Fibroblast of lung (primary cell): Measurements from ENCODE around the gene DUSP23. TPM values are rescaled to one million over a fixed set of nuclear protein-coding genes. Genes with fewer than 3 reads are reported as not detected.

ENCODE experiments used
- DNase-seq, 2 donors: peaks; one replicate each; pipeline versions ENCODE4 v3.0.0 to v3.0.0-alpha.2; 2010; ENCODE audit warnings: low read depth in 2 of 2
- H2AFZ ChIP-seq: 2 replicates; pipeline ENCODE4 v1.5.1; 2012; ENCODE audit warnings: low read length, control low read depth, inconsistent platforms
- H3K27ac ChIP-seq: 2 replicates; pipeline ENCODE4 v1.5.1; 2011; ENCODE audit warnings: low read length, control low read depth; ENCODE audit not compliant: insufficient read depth
- H3K27me3 ChIP-seq: 2 replicates; pipeline ENCODE4 v1.5.1; 2011; ENCODE audit warnings: mild to moderate bottlenecking, low read length; ENCODE audit not compliant: control insufficient read depth, insufficient read depth
- H3K36me3 ChIP-seq: 2 replicates; pipeline ENCODE4 v1.5.1; 2011; ENCODE audit warnings: low read length; ENCODE audit not compliant: control insufficient read depth, insufficient read depth
- H3K4me1 ChIP-seq: 2 replicates; pipeline ENCODE4 v1.5.1; 2011; ENCODE audit warnings: low read length; ENCODE audit not compliant: control insufficient read depth, insufficient read depth; ENCODE audit errors: extremely low read depth
- H3K4me2 ChIP-seq: 2 replicates; pipeline ENCODE4 v1.5.1; 2011; ENCODE audit warnings: low read length, control low read depth; ENCODE audit not compliant: insufficient read depth; ENCODE audit errors: extremely low read depth
- H3K4me3 ChIP-seq, 4 experiments: fragments of 200-600 bp in 1 of 4; sonication (generic) in 1 of 4; replicated peaks in 1 of 4; 2 replicates each; pipeline ENCODE4 v1.5.1; 2011 to 2016; ENCODE audit warnings: low read length in 4 of 4, low read depth in 3 of 4, mild to moderate bottlenecking in 3 of 4, control low read depth in 2 of 4, inconsistent platforms in 1 of 4, mixed read lengths in 1 of 4; ENCODE audit not compliant: insufficient read depth in 1 of 4; ENCODE audit errors: control extremely low read depth in 1 of 4
- H3K79me2 ChIP-seq: 2 replicates; pipeline ENCODE4 v1.5.1; 2012; ENCODE audit warnings: mild to moderate bottlenecking, low read length, inconsistent platforms; ENCODE audit not compliant: control insufficient read depth, insufficient read depth
- H3K9ac ChIP-seq: 2 replicates; pipeline ENCODE4 v1.5.1; 2011; ENCODE audit warnings: mild to moderate bottlenecking, low read length, control low read depth; ENCODE audit not compliant: insufficient read depth
- H3K9me3 ChIP-seq: 2 replicates; pipeline ENCODE4 v1.5.1; 2012; ENCODE audit warnings: low read depth, low read length; ENCODE audit not compliant: control insufficient read depth, insufficient read depth
- H4K20me1 ChIP-seq: 2 replicates; pipeline ENCODE4 v1.5.1; 2011; ENCODE audit warnings: low read length; ENCODE audit not compliant: control insufficient read depth, insufficient read depth; ENCODE audit errors: extremely low read depth
- CTCF ChIP-seq, 2 donors: IDR thresholded peaks in 1 of 2; conservative IDR thresholded peaks in 1 of 2; 1 replicate in 1 of 2; 2 replicates in 1 of 2; pipeline ENCODE4 v1.5.1; 2011 to 2012; ENCODE audit warnings: low read length in 2 of 2, control low read depth in 1 of 2, inconsistent platforms in 1 of 2, low read depth in 1 of 2, mild to moderate bottlenecking in 1 of 2
- EZH2 ChIP-seq: IDR thresholded peaks from 2 replicates; pipeline ENCODE4 v1.5.1; 2012; ENCODE audit warnings: low read length, control low read depth, mild to moderate bottlenecking; ENCODE audit errors: missing control alignments
- polyA plus RNA-seq, 2 donors: library from polyadenylated mRNA; depleted of rRNA in 1 of 2; stranded (reverse) in 1 of 2; unstranded in 1 of 2; fragments of >200 nt; gene quantifications; 2 replicates each; pipeline ENCODE4 v1.2.1, GENCODE V29; 2011 to 2012; ENCODE audit warnings: missing spikeins in 1 of 2
- total RNA-seq: library from RNA; depleted of rRNA; stranded (reverse); fragments of >200 nt; gene quantifications from 2 replicates; pipeline ENCODE4 v1.2.1, GENCODE V29; 2014

DUSP23 gene
- total and polyA plus RNA-seq, 2 donors (not counting 1 experiment from before 2014, with no cell fraction given) = 4.7 to 11.6 TPM

- no peaks in the 10 kb centered on the region for H3K36me3 ChIP-seq
- no peak overlapping the region for H2AFZ ChIP-seq
- no peak for TF ChIP-seq EZH2
- peaks cover 2% of the 10 kb centered on the region for H3K4me1 ChIP-seq
- no peaks in the 10 kb centered on the region for H3K79me2 ChIP-seq
- no peaks in the 10 kb centered on the region for H3K27me3 ChIP-seq
- H4K20me1 ChIP-seq = no peaks in the 10 kb centered on the region
- DNase-seq = peak; percentile 79 to 86
- H3K4me3 ChIP-seq = no peak overlapping the region
- H3K9ac ChIP-seq = no peak overlapping the region
- H3K9me3 ChIP-seq = no peaks in the 10 kb centered on the region
- H3K4me2 ChIP-seq = peak overlapping the region; percentile 35
- no peak overlapping the region for H3K27ac ChIP-seq
These were observed 49.2 kb downstream of the DUSP23 start for GRCh38 chr1:159829822-159830465.

- Histone ChIP-seq H3K9ac (no peak overlapping the region), H3K79me2 (no peaks in the 10 kb centered on the region), H3K4me3 (no peak overlapping the region), H3K4me1 (peaks cover 2% of the 10 kb centered on the region), H3K36me3 (no peaks in the 10 kb centered on the region), H3K4me2 (no peak overlapping the region), H3K27me3 (no peaks in the 10 kb centered on the region), H4K20me1 (no peaks in the 10 kb centered on the region), H2AFZ (no peak overlapping the region), H3K9me3 (no peaks in the 10 kb centered on the region), H3K27ac (no peak overlapping the region)
- DNase-seq = no peak
- TF ChIP-seq EZH2 (no peak), CTCF (conservative IDR thresholded peaks at IDR 0.05 in 1 of 2, IDR thresholded peaks at IDR 0.05 in 1 of 2; ENCODE audit: low read depth in 1 of 2, low read length in 2 of 2) (no peak)
These were observed 50.0 kb downstream of the DUSP23 start for GRCh38 chr1:159830722-159831121.

DNA sequence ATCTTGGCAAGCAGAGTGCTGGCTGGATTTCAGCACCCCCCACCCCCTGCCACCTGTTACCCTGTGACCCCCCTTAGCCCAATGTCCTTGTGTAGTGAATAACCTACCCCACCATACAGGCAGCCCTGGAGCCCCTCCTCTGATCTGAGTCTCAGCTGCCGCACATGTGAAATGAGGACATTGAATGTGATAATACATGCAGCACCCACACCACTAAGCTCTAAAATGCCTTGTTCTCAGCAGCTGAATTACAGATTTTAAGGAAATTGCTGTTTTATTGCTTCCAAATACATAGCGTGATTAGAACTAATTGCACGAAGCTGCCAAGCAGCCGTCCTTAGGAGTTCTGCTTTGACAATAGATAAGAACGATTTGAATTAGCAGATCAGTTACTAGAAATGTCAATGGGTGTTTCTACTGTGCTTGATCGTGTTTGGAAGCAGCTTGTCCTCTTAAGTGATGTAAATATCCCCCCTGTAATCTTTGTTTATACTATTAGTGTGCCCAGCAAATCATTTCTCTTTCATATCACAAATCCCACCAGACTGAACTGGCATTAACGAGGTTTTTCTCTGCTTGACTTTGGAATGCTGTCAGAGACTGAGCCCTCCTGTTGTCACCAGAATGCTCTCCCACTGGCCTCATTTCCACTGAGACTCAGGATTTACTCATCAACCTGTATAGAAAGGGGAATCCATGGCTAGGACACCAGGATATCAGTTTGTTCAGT, 50.8 kb downstream of the DUSP23 start:
- TF ChIP-seq CTCF (conservative IDR thresholded peaks at IDR 0.05 in 1 of 2, IDR thresholded peaks at IDR 0.05 in 1 of 2; ENCODE audit: low read depth in 1 of 2, low read length in 2 of 2) = no peak
- no peak for TF ChIP-seq EZH2
- no peak for DNase-seq
- H3K36me3 ChIP-seq = no peaks in the 10 kb centered on the region
- H3K9ac ChIP-seq = no peak overlapping the region
- no peaks in the 10 kb centered on the region for H3K79me2 ChIP-seq
- no peak overlapping the region for H2AFZ ChIP-seq
- no peaks in the 10 kb centered on the region for H4K20me1 ChIP-seq
- H3K9me3 ChIP-seq = no peaks in the 10 kb centered on the region
- H3K27me3 ChIP-seq = no peaks in the 10 kb centered on the region
- H3K27ac ChIP-seq = no peak overlapping the region
- peaks cover 2% of the 10 kb centered on the region for H3K4me1 ChIP-seq
- no peak overlapping the region for H3K4me3 ChIP-seq
- H3K4me2 ChIP-seq = no peak overlapping the region

Other genes with a start within 250 kb of the DUSP23 start
- not detected in 2 replicates for gene OR10J5, start 245.0 kb upstream of the DUSP23 start, total RNA-seq
- gene OR10J5, start 245.0 kb upstream of the DUSP23 start, polyA plus RNA-seq = not detected in 2 replicates
- not detected in 2 replicates for gene APCS, start 193.1 kb upstream of the DUSP23 start, total RNA-seq
- not detected in 2 replicates for gene APCS, start 193.1 kb upstream of the DUSP23 start, polyA plus RNA-seq
- gene CRP, start 66.4 kb upstream of the DUSP23 start, total RNA-seq = not detected in 2 replicates
- not detected in 2 replicates for gene CRP, start 66.4 kb upstream of the DUSP23 start, polyA plus RNA-seq
- gene FCRL6, start 21.4 kb downstream of the DUSP23 start, total RNA-seq = not detected in 2 replicates
- gene FCRL6, start 21.4 kb downstream of the DUSP23 start, polyA plus RNA-seq = not detected in 2 replicates
- gene SLAMF8, start 45.9 kb downstream of the DUSP23 start, total RNA-seq = under 0.01 TPM in 1 of 2 replicates, not detected in the other
- 0.02 TPM in 1 of 2 replicates, not detected in the other for gene SLAMF8, start 45.9 kb downstream of the DUSP23 start, polyA plus RNA-seq
- under 0.01 TPM in 2 replicates for gene VSIG8, start 81.7 kb downstream of the DUSP23 start, total RNA-seq
- gene VSIG8, start 81.7 kb downstream of the DUSP23 start, polyA plus RNA-seq = not detected in 2 replicates
- 0.51 and 1.5 TPM in 2 replicates for gene CFAP45, start 119.2 kb downstream of the DUSP23 start, total RNA-seq
- gene CFAP45, start 119.2 kb downstream of the DUSP23 start, polyA plus RNA-seq = 1.1 and 1.2 TPM in 2 replicates
- 220 and 300 TPM in 2 replicates for gene TAGLN2, start 144.5 kb downstream of the DUSP23 start, total RNA-seq
- gene TAGLN2, start 144.5 kb downstream of the DUSP23 start, polyA plus RNA-seq = 718 and 768 TPM in 2 replicates
- gene IGSF9, start 164.7 kb downstream of the DUSP23 start, total RNA-seq = under 0.01 TPM in 2 replicates
- gene IGSF9, start 164.7 kb downstream of the DUSP23 start, polyA plus RNA-seq = not detected in 2 replicates
- not detected in 2 replicates for gene SLAMF9, start 173.3 kb downstream of the DUSP23 start, total RNA-seq
- not detected in 2 replicates for gene SLAMF9, start 173.3 kb downstream of the DUSP23 start, polyA plus RNA-seq